ENCODE results near the gene ARPC2. TPM values are rescaled to one million over a fixed set of nuclear protein-coding genes. Genes with fewer than 3 reads are reported as not detected.
A peak's percentile ranks its signal among the peaks of the same experiment; 100 is the strongest.

ARPC2 gene
- total and polyA plus RNA-seq, 7 donors: 150 to 274 (median 198) TPM

GRCh38 chr2:218209078-218209477 is 7.9 kb upstream of the ARPC2 start:
- intact Hi-C loops (cut with DNase I): no loop called here
- H3K27me3 ChIP-seq (ENCODE audit: insufficient read depth in 3 of 3, low read length in 2 of 3): no peaks in the 10 kb centered on the region
- no peak overlapping the region for H3K4me3 ChIP-seq
- ATAC-seq: no peak
- no peak overlapping the region for H3K27ac ChIP-seq
- H3K36me3 ChIP-seq (ENCODE audit: insufficient read depth in 1 of 2, low read depth in 1 of 2): no peaks in the 10 kb centered on the region
- TF ChIP-seq CTCF (IDR thresholded peaks at IDR 0.05): no peak
- H3K4me1 ChIP-seq: no peaks in the 10 kb centered on the region
- 93 to 96% (median 95%) methylated on average over 3 of the region's 3 CpGs for WGBS, 3 donors
- DNase-seq: no peak
- no peaks in the 10 kb centered on the region for H3K9me3 ChIP-seq

DNA sequence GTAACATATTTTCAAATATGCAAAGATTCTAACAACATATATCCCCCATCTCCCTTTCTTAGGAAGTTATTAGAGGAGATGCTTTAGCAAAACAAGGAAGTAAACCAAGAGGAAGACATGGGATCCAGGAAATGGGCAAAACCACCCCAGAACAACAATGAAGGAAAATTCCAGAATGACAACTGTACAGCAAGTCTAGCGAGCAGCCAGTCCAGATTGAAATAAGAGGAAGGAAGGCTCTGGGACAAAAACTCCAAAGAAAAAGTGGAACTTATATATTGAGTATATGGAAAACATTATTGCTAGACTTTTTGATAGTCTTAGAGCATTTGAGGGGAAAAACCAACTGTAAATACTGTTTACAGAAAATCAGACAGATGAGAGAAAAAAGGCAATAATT is 2.9 kb upstream of the ARPC2 start:
- no peak for ATAC-seq
- H3K4me3 ChIP-seq: no peak overlapping the region
- H3K4me1 ChIP-seq: peaks cover 11% of the 10 kb centered on the region
- no peak for DNase-seq
- intact Hi-C loops (cut with DNase I): no loop called here
- H3K27ac ChIP-seq: no peak overlapping the region
- 76 to 91% (median 82%) methylated on average over 1 of the region's 1 CpG for WGBS, 3 donors
- H3K9me3 ChIP-seq: no peaks in the 10 kb centered on the region
- H3K36me3 ChIP-seq (ENCODE audit: insufficient read depth in 1 of 2, low read depth in 1 of 2): no peaks in the 10 kb centered on the region
- H3K27me3 ChIP-seq (ENCODE audit: insufficient read depth in 3 of 3, low read length in 2 of 3): no peaks in the 10 kb centered on the region
- TF ChIP-seq CTCF (IDR thresholded peaks at IDR 0.05): no peak

GRCh38 chr2:218216336-218216673 is 684 bp upstream of the ARPC2 start:
- peaks cover 33% of the 10 kb centered on the region for H3K4me1 ChIP-seq
- ATAC-seq: peak; percentile 1 to 11 (median 7)
- H3K36me3 ChIP-seq (ENCODE audit: insufficient read depth in 1 of 2, low read depth in 1 of 2): peaks cover 0 to under 1% of the 10 kb centered on the region in 2 donors
- TF ChIP-seq CTCF (IDR thresholded peaks at IDR 0.05): no peak
- H3K4me3 ChIP-seq: peak overlapping the region; percentile 92
- H3K27ac ChIP-seq: peak overlapping the region; percentile 95
- H3K27me3 ChIP-seq (ENCODE audit: insufficient read depth in 3 of 3, low read length in 2 of 3): no peaks in the 10 kb centered on the region
- H3K9me3 ChIP-seq: no peaks in the 10 kb centered on the region
- intact Hi-C loops (cut with DNase I): loop anchor here in 1 of 2 donors (2.0 to 5.0 kb wide), 2 partner anchors 30 to 51 kb away; no protein-coding TSS in a partner anchor
- peak; percentile 25 to 60 for DNase-seq
- 39 to 48% (median 41%) methylated on average over 9 of the region's 9 CpGs for WGBS, 3 donors

DNA sequence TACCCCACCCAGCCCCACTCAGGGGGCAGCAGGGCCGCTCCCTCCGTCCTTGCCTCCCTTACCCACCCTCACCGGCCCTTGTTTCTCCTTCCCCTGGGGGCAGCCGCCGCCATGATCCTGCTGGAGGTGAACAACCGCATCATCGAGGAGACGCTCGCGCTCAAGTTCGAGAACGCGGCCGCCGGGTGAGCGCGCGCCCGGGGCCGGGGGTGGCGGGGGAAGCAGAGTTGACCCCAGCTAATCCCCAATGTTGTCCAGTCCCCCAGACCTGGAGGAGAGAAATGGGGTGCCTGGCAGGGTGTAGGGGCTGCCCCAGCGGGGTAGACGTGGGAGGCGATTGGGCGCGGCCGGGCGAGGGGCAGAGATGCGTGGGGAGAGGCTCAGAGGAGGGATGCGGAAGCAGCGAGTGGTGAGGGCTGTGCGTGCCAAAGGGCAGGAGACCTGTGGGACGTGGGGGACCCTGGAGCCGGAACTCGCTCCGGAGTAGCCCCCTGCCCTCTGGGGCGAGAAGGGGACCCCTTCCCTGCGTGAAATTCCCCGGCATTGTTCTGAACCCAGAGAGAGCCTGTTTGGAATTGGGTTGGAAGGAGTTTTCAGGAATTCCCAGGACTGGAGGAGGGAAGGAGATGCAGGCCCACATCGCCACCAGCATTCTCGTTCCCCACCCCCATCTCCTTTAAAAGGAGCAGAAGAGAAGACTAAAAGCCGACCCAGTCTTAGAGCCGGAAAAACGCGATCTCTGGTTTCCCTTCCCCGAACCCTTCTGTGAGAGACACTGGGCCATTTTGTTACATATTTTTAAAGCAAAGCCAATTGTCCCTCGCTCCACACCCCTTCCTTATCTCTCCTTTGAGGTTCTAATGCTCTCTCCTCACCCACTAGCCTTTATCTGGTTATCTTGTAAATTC is 625 bp downstream of the ARPC2 start:
- no peak for TF ChIP-seq CTCF (IDR thresholded peaks at IDR 0.05)
- Histone ChIP-seq H3K4me3 (peak overlapping the region; percentile 92), H3K9me3 (no peaks in the 10 kb centered on the region), H3K27ac (peak overlapping the region; percentile 95), H3K4me1 (peaks cover 46% of the 10 kb centered on the region), H3K36me3 (ENCODE audit: insufficient read depth in 1 of 2, low read depth in 1 of 2) (peaks cover 0 to 3% of the 10 kb centered on the region in 2 donors), H3K27me3 (ENCODE audit: insufficient read depth in 3 of 3, low read length in 2 of 3) (no peaks in the 10 kb centered on the region)
- WGBS, 3 donors: 0 to 1% (median 1%) methylated on average over 44 to 47 of the region's 47 CpGs
- ATAC-seq (peak; percentile 38 to 55 (median 46)), DNase-seq (peak; percentile 57 to 79)
- intact Hi-C loops (cut with DNase I): loop anchor here in 1 of 2 donors (2.0 to 5.0 kb wide), 2 partner anchors 31 to 50 kb away; no protein-coding TSS in a partner anchor

All from psoas muscle (tissue), 8 donors.